Upper lobe of right lung (tissue), 1 donor: ENCODE measurements around the gene CTNND1. TPM values are rescaled to one million over a fixed set of nuclear protein-coding genes. Genes with fewer than 3 reads are reported as not detected.

Source experiments
- ATAC-seq: fragments of 200-7000 bp; cut with Tn5 transposase; one replicate; pipeline ENCODE4 v1.9.1; 2020; ENCODE audit warnings: mild to moderate bottlenecking, moderate library complexity
- DNase-seq: peaks from one replicate; pipeline ENCODE4 v3.0.0-alpha.2; 2020
- H3K27ac ChIP-seq: fragments of 200-600 bp; one replicate; pipeline ENCODE4 v1.8.0; 2022
- H3K27me3 ChIP-seq: fragments of 200-600 bp; one replicate; pipeline ENCODE4 v1.8.0; 2022; ENCODE audit warnings: mild to moderate bottlenecking
- H3K36me3 ChIP-seq: fragments of 200-600 bp; one replicate; pipeline ENCODE4 v1.8.0; 2022
- H3K4me1 ChIP-seq: fragments of 200-600 bp; one replicate; pipeline ENCODE4 v1.8.0; 2022
- H3K4me3 ChIP-seq: fragments of 200-600 bp; one replicate; pipeline ENCODE4 v1.8.0; 2022; ENCODE audit warnings: mild to moderate bottlenecking
- H3K9me3 ChIP-seq: fragments of 200-600 bp; one replicate; pipeline ENCODE4 v1.8.0; 2022
- intact Hi-C: fragments of 100-400 bp; cut with DNase I; formaldehyde crosslinking; loops from one replicate; pipeline ENCODE4 v1.11.0; 2022
- total RNA-seq: library from RNA; stranded (reverse); fragmentation: NEBNext Ultra II Directional; extraction: Animal tissue kit (Norgen Biotek cat#: 25700); gene quantifications from one replicate; pipeline ENCODE4 v1.2.1, GENCODE V29; 2021
- TF ChIP-seq, protein P1 (sequence below): fragments of 200-600 bp; IDR thresholded peaks from one replicate; pipeline ENCODE4 v1.8.0; 2022; ENCODE audit warnings: antibody characterized with exemption
- donor health status: DM: no; HTN: yes; CAD: no; lungs with severe emphysema.

The CTNND1 gene
- total RNA-seq, 1 donor from 2014 or later: 245 TPM

- TF ChIP-seq, protein P1, sequence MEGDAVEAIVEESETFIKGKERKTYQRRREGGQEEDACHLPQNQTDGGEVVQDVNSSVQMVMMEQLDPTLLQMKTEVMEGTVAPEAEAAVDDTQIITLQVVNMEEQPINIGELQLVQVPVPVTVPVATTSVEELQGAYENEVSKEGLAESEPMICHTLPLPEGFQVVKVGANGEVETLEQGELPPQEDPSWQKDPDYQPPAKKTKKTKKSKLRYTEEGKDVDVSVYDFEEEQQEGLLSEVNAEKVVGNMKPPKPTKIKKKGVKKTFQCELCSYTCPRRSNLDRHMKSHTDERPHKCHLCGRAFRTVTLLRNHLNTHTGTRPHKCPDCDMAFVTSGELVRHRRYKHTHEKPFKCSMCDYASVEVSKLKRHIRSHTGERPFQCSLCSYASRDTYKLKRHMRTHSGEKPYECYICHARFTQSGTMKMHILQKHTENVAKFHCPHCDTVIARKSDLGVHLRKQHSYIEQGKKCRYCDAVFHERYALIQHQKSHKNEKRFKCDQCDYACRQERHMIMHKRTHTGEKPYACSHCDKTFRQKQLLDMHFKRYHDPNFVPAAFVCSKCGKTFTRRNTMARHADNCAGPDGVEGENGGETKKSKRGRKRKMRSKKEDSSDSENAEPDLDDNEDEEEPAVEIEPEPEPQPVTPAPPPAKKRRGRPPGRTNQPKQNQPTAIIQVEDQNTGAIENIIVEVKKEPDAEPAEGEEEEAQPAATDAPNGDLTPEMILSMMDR: no peak
- ATAC-seq: no peak
- Histone ChIP-seq H3K4me3 (no peak overlapping the region), H3K36me3 (peaks cover 74% of the 10 kb centered on the region), H3K4me1 (peaks cover 33% of the 10 kb centered on the region), H3K9me3 (no peaks in the 10 kb centered on the region), H3K27me3 (no peaks in the 10 kb centered on the region), H3K27ac (no peak overlapping the region)
- DNase-seq: no peak
- intact Hi-C loops: no loop called here
Measured at GRCh38 chr11:57802411-57802810, 40.8 kb downstream of the CTNND1 start.

DNA sequence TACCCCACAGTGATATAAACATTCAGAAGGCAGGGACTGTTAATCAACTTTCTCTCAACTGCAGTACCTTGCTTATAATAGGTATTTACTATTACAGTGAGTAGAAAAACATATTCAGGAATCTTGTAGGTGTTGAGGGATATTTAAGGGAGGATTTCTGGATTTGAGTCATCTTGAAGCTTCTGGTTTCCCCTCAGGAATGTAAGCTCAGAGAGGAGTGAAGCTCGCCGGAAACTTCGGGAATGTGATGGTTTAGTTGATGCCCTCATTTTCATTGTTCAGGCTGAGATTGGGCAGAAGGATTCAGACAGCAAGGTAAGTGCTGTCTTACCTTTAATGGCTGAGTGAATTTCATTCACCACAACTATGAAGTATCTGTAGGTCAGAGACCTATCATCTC is 42.9 kb downstream of the CTNND1 start:
- TF ChIP-seq, protein P1: no peak
- H3K9me3 ChIP-seq: no peaks in the 10 kb centered on the region
- H3K27ac ChIP-seq: no peak overlapping the region
- peaks cover 80% of the 10 kb centered on the region for H3K36me3 ChIP-seq
- H3K4me3 ChIP-seq: no peak overlapping the region
- H3K27me3 ChIP-seq: no peaks in the 10 kb centered on the region
- ATAC-seq (no peak), DNase-seq (no peak)
- intact Hi-C loops: no loop called here
- peaks cover 18% of the 10 kb centered on the region for H3K4me1 ChIP-seq

- intact Hi-C loops: no loop called here
- peaks cover 93% of the 10 kb centered on the region for H3K36me3 ChIP-seq
- TF ChIP-seq, protein P1: no peak
- no peaks in the 10 kb centered on the region for H3K9me3 ChIP-seq
- H3K27me3 ChIP-seq: no peaks in the 10 kb centered on the region
- H3K27ac ChIP-seq: no peak overlapping the region
- no peak overlapping the region for H3K4me3 ChIP-seq
- DNase-seq: no peak
- peaks cover 5% of the 10 kb centered on the region for H3K4me1 ChIP-seq
- ATAC-seq: no peak
Measured at GRCh38 chr11:57805780-57806179, 44.2 kb downstream of the CTNND1 start.

GRCh38 chr11:57812634-57813033 is 51.0 kb downstream of the CTNND1 start:
- Histone ChIP-seq H3K36me3 (peaks cover 100% of the 10 kb centered on the region), H3K27ac (no peak overlapping the region), H3K4me1 (no peaks in the 10 kb centered on the region), H3K4me3 (no peak overlapping the region), H3K9me3 (no peaks in the 10 kb centered on the region), H3K27me3 (no peaks in the 10 kb centered on the region)
- intact Hi-C loops: no loop called here
- TF ChIP-seq, protein P1: no peak
- ATAC-seq: no peak
- DNase-seq: no peak

DNA sequence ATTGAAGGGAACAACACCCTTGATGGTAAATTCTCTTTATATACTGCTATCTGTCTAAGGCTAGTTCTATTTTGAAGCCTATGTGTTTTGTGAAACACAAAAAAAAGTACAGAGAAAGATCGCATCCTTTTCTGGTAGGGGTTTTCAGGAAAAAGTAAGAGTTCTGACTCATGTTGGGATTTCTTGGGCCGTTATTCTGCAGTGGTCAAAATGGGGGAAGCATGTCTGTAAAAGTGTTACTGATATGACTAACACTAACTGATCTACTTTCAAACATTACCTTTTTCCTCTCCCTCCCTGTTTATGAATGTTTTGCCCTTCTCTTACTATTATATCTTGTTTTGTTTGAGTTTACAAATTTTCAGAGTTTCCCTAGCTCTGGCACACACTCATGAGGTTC is 53.9 kb downstream of the CTNND1 start:
- Histone ChIP-seq H3K4me1 (no peaks in the 10 kb centered on the region), H3K27ac (no peak overlapping the region), H3K4me3 (no peak overlapping the region), H3K27me3 (no peaks in the 10 kb centered on the region), H3K9me3 (no peaks in the 10 kb centered on the region), H3K36me3 (peaks cover 93% of the 10 kb centered on the region)
- intact Hi-C loops: no loop called here
- DNase-seq (no peak), ATAC-seq (no peak)
- TF ChIP-seq, protein P1: no peak

DNA sequence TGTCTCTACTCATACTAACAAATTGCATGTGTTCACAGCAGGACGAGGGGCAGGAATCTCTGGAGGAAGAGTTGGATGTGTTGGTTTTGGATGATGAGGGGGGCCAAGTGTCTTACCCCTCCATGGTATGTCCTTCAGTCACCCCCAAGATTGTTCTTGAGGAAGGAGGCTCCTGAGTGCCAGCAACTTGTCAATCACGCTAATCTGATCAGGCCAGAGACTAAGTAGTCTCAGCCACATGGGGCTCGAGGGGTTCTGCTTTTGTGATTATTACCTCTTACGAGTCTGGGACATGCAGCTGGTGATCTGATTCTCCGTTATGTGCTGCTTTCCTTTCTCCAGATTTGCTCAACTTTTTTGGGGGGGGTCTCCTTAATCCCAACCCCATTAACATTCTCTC is 54.3 kb downstream of the CTNND1 start:
- intact Hi-C loops: no loop called here
- H3K27me3 ChIP-seq: no peaks in the 10 kb centered on the region
- DNase-seq (no peak), ATAC-seq (no peak)
- H3K27ac ChIP-seq: no peak overlapping the region
- peaks cover 89% of the 10 kb centered on the region for H3K36me3 ChIP-seq
- no peaks in the 10 kb centered on the region for H3K9me3 ChIP-seq
- no peaks in the 10 kb centered on the region for H3K4me1 ChIP-seq
- TF ChIP-seq, protein P1: no peak
- no peak overlapping the region for H3K4me3 ChIP-seq
